Fibroblast of the aortic adventitia (primary cell): ENCODE data around the gene TTLL13. TPM values are rescaled to one million over a fixed set of nuclear protein-coding genes. Genes with fewer than 3 reads are reported as not detected.

Experiments used
- DNase-seq: peaks from one replicate; pipeline ENCODE4 v3.0.0-alpha.2; 2010; ENCODE audit warnings: low read depth
- H3K4me3 ChIP-seq: 2 replicates; pipeline ENCODE4 v1.5.1; 2011; ENCODE audit warnings: low read depth, mild to moderate bottlenecking, control low read depth, low read length, moderate library complexity
- total RNA-seq: library from RNA; depleted of rRNA; stranded (reverse); fragments of >200 nt; gene quantifications from 2 replicates; pipeline ENCODE4 v1.2.3, GENCODE V29; 2012; ENCODE audit warnings: low replicate concordance
- TF ChIP-seq, protein P1 (sequence below): IDR thresholded peaks from 2 replicates; pipeline ENCODE4 v1.5.1; 2011; ENCODE audit warnings: mild to moderate bottlenecking, low read length, control low read depth, inconsistent platforms; ENCODE audit not compliant: insufficient read depth

TTLL13 gene
- total RNA-seq, 1 donor, result 0.09 TPM

DNA sequence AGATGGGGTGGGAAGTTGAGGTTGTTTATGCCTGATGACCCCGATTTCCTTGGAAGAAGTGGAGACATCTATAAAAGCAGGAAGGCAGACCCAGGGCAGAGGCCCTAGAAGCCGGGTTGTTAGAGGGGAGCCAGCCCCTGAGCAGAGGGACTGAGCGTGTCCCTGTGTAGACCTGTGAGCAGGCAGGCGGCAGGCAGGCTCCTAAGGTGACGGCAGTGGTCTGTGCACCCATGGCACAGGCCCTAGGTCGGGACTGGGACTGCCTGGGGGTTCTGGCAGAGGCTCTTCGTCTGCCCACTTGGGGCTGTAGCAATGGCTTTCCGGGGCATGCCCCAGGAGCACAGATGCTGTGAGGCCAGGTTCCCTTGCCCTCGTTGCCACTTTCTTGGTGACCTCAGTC is 38.3 kb upstream of the TTLL13 start:
- DNase-seq, result no peak
- TF ChIP-seq, protein P1, sequence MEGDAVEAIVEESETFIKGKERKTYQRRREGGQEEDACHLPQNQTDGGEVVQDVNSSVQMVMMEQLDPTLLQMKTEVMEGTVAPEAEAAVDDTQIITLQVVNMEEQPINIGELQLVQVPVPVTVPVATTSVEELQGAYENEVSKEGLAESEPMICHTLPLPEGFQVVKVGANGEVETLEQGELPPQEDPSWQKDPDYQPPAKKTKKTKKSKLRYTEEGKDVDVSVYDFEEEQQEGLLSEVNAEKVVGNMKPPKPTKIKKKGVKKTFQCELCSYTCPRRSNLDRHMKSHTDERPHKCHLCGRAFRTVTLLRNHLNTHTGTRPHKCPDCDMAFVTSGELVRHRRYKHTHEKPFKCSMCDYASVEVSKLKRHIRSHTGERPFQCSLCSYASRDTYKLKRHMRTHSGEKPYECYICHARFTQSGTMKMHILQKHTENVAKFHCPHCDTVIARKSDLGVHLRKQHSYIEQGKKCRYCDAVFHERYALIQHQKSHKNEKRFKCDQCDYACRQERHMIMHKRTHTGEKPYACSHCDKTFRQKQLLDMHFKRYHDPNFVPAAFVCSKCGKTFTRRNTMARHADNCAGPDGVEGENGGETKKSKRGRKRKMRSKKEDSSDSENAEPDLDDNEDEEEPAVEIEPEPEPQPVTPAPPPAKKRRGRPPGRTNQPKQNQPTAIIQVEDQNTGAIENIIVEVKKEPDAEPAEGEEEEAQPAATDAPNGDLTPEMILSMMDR, result no peak
- no peak overlapping the region for H3K4me3 ChIP-seq

DNA sequence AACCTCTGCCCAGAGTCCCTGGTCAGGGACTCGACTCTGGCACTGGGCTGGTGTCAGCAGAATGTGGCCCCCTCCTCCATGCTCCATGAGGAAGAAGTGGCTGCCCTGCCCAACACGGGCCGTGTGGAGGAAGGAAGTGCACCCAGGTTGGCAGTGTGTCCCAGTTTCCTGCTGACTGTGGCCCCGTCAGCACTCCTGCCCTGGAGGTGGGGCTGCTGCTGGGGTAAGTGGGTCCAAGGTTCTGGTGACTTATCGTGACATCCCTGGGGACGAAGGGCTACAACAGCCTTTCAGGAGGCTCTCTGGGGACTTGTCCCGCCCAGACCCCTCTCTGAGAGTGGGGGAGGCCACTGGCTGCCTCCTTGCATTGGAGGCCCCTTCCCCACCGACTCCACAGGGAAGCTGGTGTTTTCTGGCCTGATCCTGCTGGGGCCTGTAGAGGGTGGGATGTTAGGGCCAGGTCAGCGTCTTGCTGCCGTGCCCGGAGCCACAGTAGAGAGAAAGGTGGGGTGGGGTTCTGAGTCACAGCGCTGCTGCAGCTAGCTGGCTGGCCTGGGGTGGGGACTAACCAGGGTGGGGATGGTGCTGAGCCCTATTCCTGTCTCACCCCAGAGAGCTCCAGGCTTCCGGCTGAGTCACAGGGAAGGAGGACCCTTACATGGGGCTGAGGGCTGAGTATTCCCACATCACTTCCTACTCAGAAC is 37.8 kb upstream of the TTLL13 start:
- H3K4me3 ChIP-seq, result no peak overlapping the region
- TF ChIP-seq, protein P1, result no peak
- peak; percentile 65 for DNase-seq

DNA sequence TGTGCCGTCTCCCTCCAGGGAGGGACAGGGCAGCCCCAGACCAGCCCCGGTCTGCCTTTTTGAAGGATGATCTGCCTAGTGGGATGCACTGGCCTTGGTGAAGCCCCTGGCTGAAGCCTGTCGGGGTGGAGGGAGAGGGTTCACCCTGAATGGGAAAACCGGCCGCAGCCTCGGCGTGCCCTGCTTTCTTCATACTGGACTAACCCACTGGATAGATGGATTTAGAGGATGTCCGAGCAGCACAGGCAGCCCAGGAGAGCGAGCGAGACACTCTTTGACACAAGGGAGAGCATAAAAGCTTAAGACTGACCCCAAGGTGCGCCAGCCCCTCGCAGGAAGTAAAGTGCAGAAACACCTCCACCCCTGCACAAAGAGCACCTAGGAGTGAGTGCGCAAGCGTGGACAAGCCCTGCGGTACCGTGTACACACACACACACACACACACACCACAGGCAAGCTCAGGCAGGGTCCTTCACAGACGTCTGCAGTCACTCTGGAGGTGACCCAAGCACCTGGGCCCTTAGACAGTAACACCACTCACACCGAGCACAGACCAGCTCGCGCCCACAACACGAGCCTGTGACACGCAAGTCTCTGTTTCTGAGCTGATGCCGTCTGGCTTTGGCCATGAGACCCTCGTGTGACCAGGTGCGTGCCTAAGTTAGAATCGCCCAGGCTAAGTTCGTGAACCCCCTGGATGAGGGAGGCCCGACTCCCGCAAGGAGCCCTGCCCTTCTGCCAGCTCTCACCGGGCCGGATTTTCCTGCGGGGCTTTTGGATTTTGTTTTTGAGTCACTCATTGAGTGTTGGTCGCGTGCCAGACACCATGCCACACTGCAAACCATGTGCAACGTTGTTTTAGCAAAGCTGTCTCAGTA is 36.9 kb upstream of the TTLL13 start:
- no peak for DNase-seq

DNA sequence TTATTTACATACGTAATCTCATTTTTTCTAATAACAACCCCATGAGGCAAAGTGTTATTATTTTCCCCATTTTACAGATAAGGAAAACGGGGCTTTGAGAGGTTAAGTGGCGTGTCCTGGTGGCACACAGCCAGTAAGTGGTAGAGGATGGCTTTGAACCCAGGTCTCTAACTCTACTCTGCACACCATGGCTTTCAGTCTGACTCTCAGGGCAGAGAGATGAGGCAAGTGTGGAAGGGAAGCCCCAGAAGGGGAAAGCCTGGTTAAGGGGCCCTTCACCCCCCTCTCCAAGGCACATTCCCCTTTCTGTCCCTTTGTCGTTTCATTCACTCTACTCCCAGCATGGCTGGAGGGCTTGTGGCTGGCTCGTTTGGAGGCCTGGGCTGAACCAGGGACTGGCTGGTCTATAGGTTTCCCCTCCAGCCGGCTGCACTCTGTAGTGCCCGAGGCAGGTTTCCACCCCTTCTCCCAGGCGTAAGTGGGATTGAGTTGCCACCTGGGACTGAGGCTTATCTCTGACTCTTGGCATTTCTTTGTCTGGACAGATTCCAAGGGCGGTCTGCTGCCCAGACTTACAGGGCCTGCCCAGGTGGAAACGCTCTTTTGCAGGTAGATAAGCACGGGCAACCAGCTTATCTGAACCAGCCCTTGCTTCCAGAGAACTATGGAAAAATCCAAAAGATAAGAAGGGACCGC is 36.1 kb upstream of the TTLL13 start:
- DNase-seq, result no peak
- H3K4me3 ChIP-seq, result no peak overlapping the region
- TF ChIP-seq, protein P1, result no peak

More for the DNA sequence above, 36.9 kb upstream of the TTLL13 start:
- TF ChIP-seq, protein P1, result no peak
- no peak overlapping the region for H3K4me3 ChIP-seq

DNA sequence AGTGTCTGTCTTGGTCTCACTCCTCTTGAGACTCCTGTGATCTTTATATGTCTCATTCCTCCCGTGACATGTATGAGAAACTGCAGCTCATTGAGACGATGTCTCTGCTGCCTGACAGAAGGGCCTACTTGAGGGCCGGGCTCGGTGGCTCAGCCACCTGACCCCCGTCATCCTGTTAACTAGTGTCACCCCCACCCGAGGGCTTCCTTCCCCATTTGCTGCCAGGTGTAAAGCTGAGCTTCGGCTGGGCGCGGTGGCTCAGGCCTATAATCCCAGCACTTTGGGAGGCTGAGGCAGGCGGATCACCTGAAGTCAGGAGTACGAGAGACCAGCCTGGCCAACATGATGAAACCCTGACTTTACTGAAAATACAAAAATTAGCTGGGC is 35.5 kb upstream of the TTLL13 start:
- no peak for DNase-seq
- no peak overlapping the region for H3K4me3 ChIP-seq
- TF ChIP-seq, protein P1, result no peak

DNA sequence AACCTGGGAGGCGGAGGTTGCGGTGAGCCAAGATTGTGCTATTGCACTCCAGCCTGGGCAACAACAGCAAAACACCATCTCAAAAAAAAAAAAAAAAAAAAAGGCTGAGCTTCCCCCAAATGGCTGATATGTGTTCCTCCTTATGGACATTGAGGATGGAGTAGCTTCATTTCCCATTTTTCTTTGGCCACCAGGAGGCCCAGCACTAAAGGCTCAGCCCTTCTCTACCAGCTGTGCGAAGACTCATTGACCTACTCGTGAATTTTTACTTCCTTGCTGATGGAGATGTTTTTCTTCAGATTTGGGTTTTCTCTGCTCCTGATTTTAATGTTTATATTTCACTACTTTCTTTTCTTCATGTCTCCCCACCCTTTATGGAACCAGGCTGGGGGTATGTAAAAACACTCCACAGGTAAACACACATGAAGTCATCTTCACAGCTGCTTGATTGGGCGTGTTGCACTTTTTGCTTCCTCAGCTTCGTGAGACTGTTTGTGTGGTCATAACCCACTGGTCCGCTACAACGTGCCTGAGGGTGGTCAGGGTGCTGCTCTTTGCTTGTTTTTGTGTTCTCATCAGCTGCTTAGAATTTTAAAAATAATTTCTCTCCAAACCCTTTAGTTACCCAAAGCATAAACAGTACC is 34.7 kb upstream of the TTLL13 start:
- TF ChIP-seq, protein P1, result peak; percentile 39
- no peak overlapping the region for H3K4me3 ChIP-seq
- DNase-seq, result no peak
